Memory B cell (primary cell): Measurements from ENCODE around the gene MFAP5.
"Not testable (repeated sequence)": the region's sequence is repeated elsewhere in the genome, so short reads cannot be mapped to it uniquely, and the experiment has no call there.

Source experiments
- ATAC-seq: fragments of 150-1000 bp; cut with Tn5 transposase; 2 replicates; pipeline ENCODE4 v1.10.0; 2021; ENCODE audit warnings: low read depth, mild to moderate bottlenecking, moderate library complexity
- DNase-seq, 2 donors: peaks; one replicate each; pipeline ENCODE4 v3.0.0; 2022; ENCODE audit warnings: low spot score in 2 of 2
- H3K27ac Mint-ChIP-seq: one replicate; pipeline ENCODE4 v1.8.0; 2022; ENCODE audit warnings: mild to moderate bottlenecking, moderate library complexity, mixed read lengths
- H3K27me3 Mint-ChIP-seq: one replicate; pipeline ENCODE4 v1.8.0; 2022; ENCODE audit warnings: mixed read lengths
- H3K36me3 Mint-ChIP-seq: one replicate; pipeline ENCODE4 v1.8.0; 2022; ENCODE audit warnings: mild to moderate bottlenecking, mixed read lengths
- H3K4me1 Mint-ChIP-seq: one replicate; pipeline ENCODE4 v1.8.0; 2022; ENCODE audit warnings: mixed read lengths
- H3K4me3 Mint-ChIP-seq: one replicate; pipeline ENCODE4 v1.8.0; 2022; ENCODE audit warnings: mild to moderate bottlenecking, moderate library complexity, mixed read lengths
- H3K9me3 Mint-ChIP-seq: one replicate; pipeline ENCODE4 v1.8.0; 2022; ENCODE audit warnings: mixed read lengths

Gene MFAP5

GRCh38 chr12:8630131-8630530 is 32.5 kb downstream of the MFAP5 start:
- H3K36me3 Mint-ChIP-seq = no peaks in the 10 kb centered on the region
- no peaks in the 10 kb centered on the region for H3K9me3 Mint-ChIP-seq
- H3K4me1 Mint-ChIP-seq = peaks cover 6% of the 10 kb centered on the region
- H3K4me3 Mint-ChIP-seq = no peak overlapping the region
- DNase-seq (no peak), ATAC-seq (no peak)
- H3K27ac Mint-ChIP-seq = no peak overlapping the region
- no peaks in the 10 kb centered on the region for H3K27me3 Mint-ChIP-seq

GRCh38 chr12:8629486-8630033 is 33.1 kb downstream of the MFAP5 start:
- H3K36me3 Mint-ChIP-seq = no peaks in the 10 kb centered on the region
- H3K27me3 Mint-ChIP-seq = no peaks in the 10 kb centered on the region
- DNase-seq (no peak), ATAC-seq (peak; percentile 52)
- no peak overlapping the region for H3K4me3 Mint-ChIP-seq
- H3K27ac Mint-ChIP-seq = no peak overlapping the region
- peaks cover 6% of the 10 kb centered on the region for H3K4me1 Mint-ChIP-seq
- no peaks in the 10 kb centered on the region for H3K9me3 Mint-ChIP-seq

- Mint-ChIP-seq H3K9me3 (no peaks in the 10 kb centered on the region), H3K4me1 (peaks cover 6% of the 10 kb centered on the region), H3K36me3 (peaks cover 1% of the 10 kb centered on the region), H3K27ac (no peak overlapping the region), H3K4me3 (no peak overlapping the region), H3K27me3 (no peaks in the 10 kb centered on the region)
- DNase-seq (no peak), ATAC-seq (no peak)
These were observed 33.9 kb downstream of the MFAP5 start for GRCh38 chr12:8628731-8629130.

GRCh38 chr12:8624750-8625149 is 37.9 kb downstream of the MFAP5 start:
- not testable (repeated sequence) for H3K27ac Mint-ChIP-seq, H3K4me1 Mint-ChIP-seq, ATAC-seq, H3K36me3 Mint-ChIP-seq, H3K27me3 Mint-ChIP-seq, H3K4me3 Mint-ChIP-seq, H3K9me3 Mint-ChIP-seq, DNase-seq

GRCh38 chr12:8622646-8623045 is 40.0 kb downstream of the MFAP5 start:
- H3K27ac Mint-ChIP-seq = no peak overlapping the region
- no peaks in the 10 kb centered on the region for H3K27me3 Mint-ChIP-seq
- DNase-seq (no peak), ATAC-seq (no peak)
- H3K4me3 Mint-ChIP-seq = no peak overlapping the region
- peaks cover 1% of the 10 kb centered on the region for H3K36me3 Mint-ChIP-seq
- peaks cover 2% of the 10 kb centered on the region for H3K4me1 Mint-ChIP-seq
- H3K9me3 Mint-ChIP-seq = no peaks in the 10 kb centered on the region

GRCh38 chr12:8615206-8615605 is 47.4 kb downstream of the MFAP5 start:
- Mint-ChIP-seq H3K4me1 (peaks cover 20% of the 10 kb centered on the region), H3K27ac (no peak overlapping the region), H3K27me3 (no peaks in the 10 kb centered on the region), H3K9me3 (no peaks in the 10 kb centered on the region), H3K36me3 (no peaks in the 10 kb centered on the region), H3K4me3 (no peak overlapping the region)
- no peak for ATAC-seq
- no peak for DNase-seq

- not testable (repeated sequence) for H3K27ac Mint-ChIP-seq, DNase-seq, H3K27me3 Mint-ChIP-seq, H3K9me3 Mint-ChIP-seq, H3K36me3 Mint-ChIP-seq, H3K4me3 Mint-ChIP-seq, ATAC-seq
- peaks cover 25% of the 10 kb centered on the region for H3K4me1 Mint-ChIP-seq
These were observed 48.7 kb downstream of the MFAP5 start for GRCh38 chr12:8613881-8614280.

GRCh38 chr12:8612629-8613028 is 50.0 kb downstream of the MFAP5 start, which contains the start of gene AICDA:
Gene AICDA (minus strand): TSS chr12:8612859. CDS start chr12:8612767, 92 bp downstream.
- H3K27ac Mint-ChIP-seq = no peak within 1 kb of the TSS
- peaks cover 28% of the 10 kb centered on the region for H3K4me1 Mint-ChIP-seq
- no peak for ATAC-seq
- DNase-seq = no peak
- peak within 1 kb of the TSS; percentile 21 for H3K4me3 Mint-ChIP-seq
- H3K27me3 Mint-ChIP-seq = no peaks in the 10 kb centered on the region
- H3K36me3 Mint-ChIP-seq = no peaks in the 10 kb centered on the region
- H3K9me3 Mint-ChIP-seq = no peaks in the 10 kb centered on the region

- no peak for DNase-seq
- Mint-ChIP-seq H3K27ac (peak overlapping the region; percentile 5), H3K4me1 (peaks cover 31% of the 10 kb centered on the region), H3K27me3 (no peaks in the 10 kb centered on the region), H3K36me3 (no peaks in the 10 kb centered on the region), H3K4me3 (peak overlapping the region; percentile 91), H3K9me3 (no peaks in the 10 kb centered on the region)
- peak; percentile 54 for ATAC-seq
These were observed 53.5 kb downstream of the MFAP5 start for GRCh38 chr12:8609061-8609570.

GRCh38 chr12:8606890-8607289 is 55.7 kb downstream of the MFAP5 start:
- no peaks in the 10 kb centered on the region for H3K9me3 Mint-ChIP-seq

GRCh38 chr12:8605057-8605456 is 57.6 kb downstream of the MFAP5 start:
- peaks cover 16% of the 10 kb centered on the region for H3K4me1 Mint-ChIP-seq
- DNase-seq (no peak), ATAC-seq (no peak)
- H3K36me3 Mint-ChIP-seq = no peaks in the 10 kb centered on the region
- H3K4me3 Mint-ChIP-seq = no peak overlapping the region
- H3K27me3 Mint-ChIP-seq = no peaks in the 10 kb centered on the region
- no peak overlapping the region for H3K27ac Mint-ChIP-seq
- H3K9me3 Mint-ChIP-seq = no peaks in the 10 kb centered on the region

More at GRCh38 chr12:8606890-8607289, 55.7 kb downstream of the MFAP5 start:
- DNase-seq = no peak
- no peak overlapping the region for H3K27ac Mint-ChIP-seq
- H3K4me1 Mint-ChIP-seq = peaks cover 24% of the 10 kb centered on the region
- H3K4me3 Mint-ChIP-seq = no peak overlapping the region
- no peak for ATAC-seq
- no peaks in the 10 kb centered on the region for H3K27me3 Mint-ChIP-seq
- H3K36me3 Mint-ChIP-seq = no peaks in the 10 kb centered on the region

GRCh38 chr12:8603856-8604255 is 58.8 kb downstream of the MFAP5 start:
- no peak overlapping the region for H3K4me3 Mint-ChIP-seq
- DNase-seq = no peak
- H3K36me3 Mint-ChIP-seq = no peaks in the 10 kb centered on the region
- peaks cover 9% of the 10 kb centered on the region for H3K4me1 Mint-ChIP-seq
- no peak for ATAC-seq
- H3K27me3 Mint-ChIP-seq = no peaks in the 10 kb centered on the region
- no peak overlapping the region for H3K27ac Mint-ChIP-seq
- no peaks in the 10 kb centered on the region for H3K9me3 Mint-ChIP-seq

GRCh38 chr12:8603286-8603685 is 59.3 kb downstream of the MFAP5 start:
- Mint-ChIP-seq H3K9me3 (no peaks in the 10 kb centered on the region), H3K4me1 (peaks cover 6% of the 10 kb centered on the region), H3K4me3 (no peak overlapping the region), H3K27me3 (no peaks in the 10 kb centered on the region), H3K27ac (no peak overlapping the region), H3K36me3 (no peaks in the 10 kb centered on the region)
- ATAC-seq (no peak), DNase-seq (no peak)

GRCh38 chr12:8596561-8596960 is 66.1 kb downstream of the MFAP5 start:
- H3K9me3 Mint-ChIP-seq = peaks cover 1% of the 10 kb centered on the region
- H3K27me3 Mint-ChIP-seq = peaks cover 2% of the 10 kb centered on the region
- no peaks in the 10 kb centered on the region for H3K36me3 Mint-ChIP-seq
- no peak overlapping the region for H3K4me3 Mint-ChIP-seq
- H3K4me1 Mint-ChIP-seq = peaks cover 3% of the 10 kb centered on the region
- ATAC-seq = no peak
- DNase-seq = no peak
- no peak overlapping the region for H3K27ac Mint-ChIP-seq
